IMR-90 (cell line): Measurements from ENCODE around the gene DNAJA4.

Experiments
- BHLHE40 ChIP-seq: fragments of 150-350 bp; IDR thresholded peaks from 2 replicates; pipeline ENCODE4 v1.6.1; 2016; ENCODE audit warnings: mild to moderate bottlenecking, low read depth, low read length
- CHD1 ChIP-seq: IDR thresholded peaks from 2 replicates; pipeline ENCODE4 v1.6.1; 2012; ENCODE audit warnings: low read depth, low read length, improper control_type of control experiment
- FOS ChIP-seq: fragments of 150-350 bp; IDR thresholded peaks from 2 replicates; pipeline ENCODE4 v1.6.1; 2016; ENCODE audit warnings: low read depth, low read length
- MAZ ChIP-seq: IDR thresholded peaks from 2 replicates; pipeline ENCODE4 v1.6.1; 2012; ENCODE audit warnings: low read depth, mild to moderate bottlenecking, low read length, improper control_type of control experiment, moderate library complexity, borderline replicate concordance
- NFE2L2 ChIP-seq: fragments of 150-350 bp; IDR thresholded peaks from 2 replicates; pipeline ENCODE4 v1.6.1; 2016; ENCODE audit warnings: low read depth, mild to moderate bottlenecking, low read length
- POLR2A ChIP-seq: IDR thresholded peaks from 2 replicates; pipeline ENCODE4 v1.6.1; 2012; ENCODE audit warnings: mild to moderate bottlenecking, low read depth, low read length
- RAD21 ChIP-seq: IDR thresholded peaks from 2 replicates; pipeline ENCODE4 v1.6.1; 2012; ENCODE audit warnings: low read length, improper control_type of control experiment
- RCOR1 ChIP-seq: IDR thresholded peaks from 2 replicates; pipeline ENCODE4 v1.6.1; 2012; ENCODE audit warnings: mild to moderate bottlenecking, low read length, improper control_type of control experiment; ENCODE audit not compliant: insufficient replicate concordance
- RFX5 ChIP-seq: IDR thresholded peaks from 2 replicates; pipeline ENCODE4 v1.8.0; 2012; ENCODE audit warnings: low read depth, mild to moderate bottlenecking, low read length, moderate library complexity
- SMC3 ChIP-seq: fragments of 150-350 bp; IDR thresholded peaks from 2 replicates; pipeline ENCODE4 v1.6.1; 2016; ENCODE audit warnings: low read depth, mild to moderate bottlenecking, antibody characterized with exemption, low read length, moderate library complexity
- TF ChIP-seq, protein P1 (sequence below): conservative IDR thresholded peaks from 2 replicates; pipeline ENCODE4 v1.5.1; 2012; ENCODE audit warnings: mild to moderate bottlenecking, low read depth, low read length, improper control_type of control experiment

DNA sequence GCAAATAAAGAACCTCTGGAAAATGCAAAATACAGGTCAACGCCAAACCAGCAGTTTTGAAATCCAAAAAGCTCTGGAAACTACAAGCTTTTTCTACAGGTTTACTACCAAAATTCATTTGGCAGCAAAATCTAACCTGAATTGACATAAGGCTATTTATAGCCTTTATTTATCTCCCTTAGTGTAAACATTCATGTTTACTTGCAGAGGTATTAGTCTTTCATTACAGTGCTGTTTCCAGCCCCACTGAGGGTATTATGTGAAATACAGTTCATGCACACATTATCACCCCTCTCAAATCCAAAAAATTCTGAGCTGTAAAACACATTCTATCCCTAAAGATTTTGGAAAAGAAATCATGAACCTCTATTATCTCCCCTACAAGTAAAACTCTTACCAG lies 27.9 kb downstream of the DNAJA4 start:
- TF ChIP-seq POLR2A (no peak), MAZ (no peak), RFX5 (no peak), RCOR1 (no peak), RAD21 (no peak), NFE2L2 (no peak), BHLHE40 (no peak), SMC3 (no peak), CHD1 (no peak), FOS (no peak)
- TF ChIP-seq, protein P1, sequence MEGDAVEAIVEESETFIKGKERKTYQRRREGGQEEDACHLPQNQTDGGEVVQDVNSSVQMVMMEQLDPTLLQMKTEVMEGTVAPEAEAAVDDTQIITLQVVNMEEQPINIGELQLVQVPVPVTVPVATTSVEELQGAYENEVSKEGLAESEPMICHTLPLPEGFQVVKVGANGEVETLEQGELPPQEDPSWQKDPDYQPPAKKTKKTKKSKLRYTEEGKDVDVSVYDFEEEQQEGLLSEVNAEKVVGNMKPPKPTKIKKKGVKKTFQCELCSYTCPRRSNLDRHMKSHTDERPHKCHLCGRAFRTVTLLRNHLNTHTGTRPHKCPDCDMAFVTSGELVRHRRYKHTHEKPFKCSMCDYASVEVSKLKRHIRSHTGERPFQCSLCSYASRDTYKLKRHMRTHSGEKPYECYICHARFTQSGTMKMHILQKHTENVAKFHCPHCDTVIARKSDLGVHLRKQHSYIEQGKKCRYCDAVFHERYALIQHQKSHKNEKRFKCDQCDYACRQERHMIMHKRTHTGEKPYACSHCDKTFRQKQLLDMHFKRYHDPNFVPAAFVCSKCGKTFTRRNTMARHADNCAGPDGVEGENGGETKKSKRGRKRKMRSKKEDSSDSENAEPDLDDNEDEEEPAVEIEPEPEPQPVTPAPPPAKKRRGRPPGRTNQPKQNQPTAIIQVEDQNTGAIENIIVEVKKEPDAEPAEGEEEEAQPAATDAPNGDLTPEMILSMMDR = no peak
